Measurements from ENCODE around the gene SLC38A2. TPM values are rescaled to one million over a fixed set of nuclear protein-coding genes. Genes with fewer than 3 reads are reported as not detected.

SLC38A2 gene
- total RNA-seq, 1 donor from 2014 or later = 348 TPM

DNA sequence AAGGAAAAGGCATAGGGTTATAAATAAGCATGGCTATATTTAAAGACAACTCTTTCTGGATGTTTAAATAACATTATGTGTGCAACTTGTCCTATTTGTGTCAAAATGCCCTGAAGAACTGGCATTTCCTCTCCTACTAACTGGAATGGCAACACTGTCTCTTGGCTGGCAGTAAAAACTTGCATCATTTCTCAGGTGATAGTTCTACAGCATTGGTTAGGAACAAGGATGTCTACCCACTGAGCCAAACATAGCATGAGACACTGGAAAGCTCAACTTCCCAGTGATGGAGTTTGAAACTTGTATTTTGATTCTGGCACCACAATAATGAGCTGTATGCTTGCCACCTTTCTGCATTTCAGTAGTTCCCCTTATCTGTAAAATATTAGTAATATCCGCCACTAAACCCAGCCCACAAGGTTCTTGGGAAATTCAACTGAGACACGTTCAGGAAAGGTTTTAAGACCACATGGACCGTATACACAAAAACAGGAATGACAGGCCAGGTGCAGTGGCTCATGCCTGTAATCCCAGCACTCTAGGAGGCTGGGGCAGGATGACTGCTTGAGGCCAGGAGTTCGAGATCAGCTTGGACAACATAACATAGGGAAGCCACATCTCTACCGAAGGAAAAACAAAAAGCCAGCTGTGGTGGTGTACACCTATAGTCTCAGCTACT, 5.1 kb downstream of the SLC38A2 start:
- TF ChIP-seq, protein P1, sequence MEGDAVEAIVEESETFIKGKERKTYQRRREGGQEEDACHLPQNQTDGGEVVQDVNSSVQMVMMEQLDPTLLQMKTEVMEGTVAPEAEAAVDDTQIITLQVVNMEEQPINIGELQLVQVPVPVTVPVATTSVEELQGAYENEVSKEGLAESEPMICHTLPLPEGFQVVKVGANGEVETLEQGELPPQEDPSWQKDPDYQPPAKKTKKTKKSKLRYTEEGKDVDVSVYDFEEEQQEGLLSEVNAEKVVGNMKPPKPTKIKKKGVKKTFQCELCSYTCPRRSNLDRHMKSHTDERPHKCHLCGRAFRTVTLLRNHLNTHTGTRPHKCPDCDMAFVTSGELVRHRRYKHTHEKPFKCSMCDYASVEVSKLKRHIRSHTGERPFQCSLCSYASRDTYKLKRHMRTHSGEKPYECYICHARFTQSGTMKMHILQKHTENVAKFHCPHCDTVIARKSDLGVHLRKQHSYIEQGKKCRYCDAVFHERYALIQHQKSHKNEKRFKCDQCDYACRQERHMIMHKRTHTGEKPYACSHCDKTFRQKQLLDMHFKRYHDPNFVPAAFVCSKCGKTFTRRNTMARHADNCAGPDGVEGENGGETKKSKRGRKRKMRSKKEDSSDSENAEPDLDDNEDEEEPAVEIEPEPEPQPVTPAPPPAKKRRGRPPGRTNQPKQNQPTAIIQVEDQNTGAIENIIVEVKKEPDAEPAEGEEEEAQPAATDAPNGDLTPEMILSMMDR (IDR thresholded peaks at IDR 0.05) = no peak
- TF ChIP-seq EZH2phosphoT487 (IDR thresholded peaks at IDR 0.05) (no peak), EZH2 (IDR thresholded peaks at IDR 0.05) (no peak)
- H3K27me3 ChIP-seq = no peaks in the 10 kb centered on the region
- Mint-ChIP-seq H3K36me3 (peaks cover 45% of the 10 kb centered on the region), H3K4me1 (peaks cover 30% of the 10 kb centered on the region), H3K27ac (no peak overlapping the region), H3K9me3 (no peaks in the 10 kb centered on the region), H3K4me3 (no peak overlapping the region), H3K27me3 (ENCODE audit: insufficient read depth, low read depth) (peaks cover 4% of the 10 kb centered on the region)
- peaks cover 72% of the 10 kb centered on the region for H3K36me3 ChIP-seq
- no peak overlapping the region for H2AFZ ChIP-seq (replicated peaks)
- H3K9me3 ChIP-seq (ENCODE audit: low read depth) = no peaks in the 10 kb centered on the region
- peaks cover 85% of the 10 kb centered on the region for H3F3A ChIP-seq (ENCODE audit: low read depth)
- H3K4me3 ChIP-seq = no peak overlapping the region
- peaks cover 78% of the 10 kb centered on the region for H3K79me2 ChIP-seq (ENCODE audit: low read depth)
- H4K20me1 ChIP-seq (ENCODE audit: low read depth) = peaks cover 86% of the 10 kb centered on the region
- DNase-seq (ENCODE audit: low spot score) = no peak
- H3K27ac ChIP-seq = no peak overlapping the region
- H3K9ac ChIP-seq = no peak overlapping the region
- peak overlapping the region; percentile 96 for H3K4me2 ChIP-seq
- peaks cover 29% of the 10 kb centered on the region for H3K4me1 ChIP-seq

DNA sequence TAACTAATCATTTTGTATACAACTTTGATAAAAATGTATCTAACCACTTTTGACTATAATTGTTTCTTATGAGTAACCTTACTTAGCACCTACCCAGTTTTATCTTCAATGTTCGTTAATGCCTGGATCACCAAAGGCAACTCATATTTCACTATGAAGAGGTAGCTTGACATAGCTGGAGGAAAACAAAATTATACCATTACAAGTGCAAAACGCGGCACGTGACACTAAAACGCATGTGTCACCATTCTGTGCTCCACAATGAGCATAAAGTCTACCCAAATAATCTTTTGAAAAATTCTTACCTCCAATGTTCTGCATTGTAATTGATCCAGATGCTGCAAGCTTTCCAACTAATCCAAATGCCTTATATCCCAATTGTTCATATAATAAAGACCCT, 5.8 kb downstream of the SLC38A2 start:
- H3K4me2 ChIP-seq = no peak overlapping the region
- H3K4me3 ChIP-seq = no peak overlapping the region
- peaks cover 80% of the 10 kb centered on the region for H3K36me3 ChIP-seq
- no peak for DNase-seq (ENCODE audit: low spot score)
- H3K27ac ChIP-seq = no peak overlapping the region
- H3K27ac Mint-ChIP-seq = no peak overlapping the region
- H3K27me3 Mint-ChIP-seq (ENCODE audit: insufficient read depth, low read depth) = peaks cover 3% of the 10 kb centered on the region
- H3K4me1 Mint-ChIP-seq = peaks cover 30% of the 10 kb centered on the region
- H3K36me3 Mint-ChIP-seq = peaks cover 51% of the 10 kb centered on the region
- H3K79me2 ChIP-seq (ENCODE audit: low read depth) = peaks cover 71% of the 10 kb centered on the region
- peaks cover 93% of the 10 kb centered on the region for H4K20me1 ChIP-seq (ENCODE audit: low read depth)
- no peaks in the 10 kb centered on the region for H3K9me3 ChIP-seq (ENCODE audit: low read depth)
- TF ChIP-seq, protein P1 (IDR thresholded peaks at IDR 0.05) = no peak
- TF ChIP-seq EZH2 (IDR thresholded peaks at IDR 0.05) (no peak), EZH2phosphoT487 (IDR thresholded peaks at IDR 0.05) (no peak)
- no peak overlapping the region for H3K9ac ChIP-seq
- H3K9me3 Mint-ChIP-seq = no peaks in the 10 kb centered on the region
- peaks cover 29% of the 10 kb centered on the region for H3K4me1 ChIP-seq
- H3K27me3 ChIP-seq = no peaks in the 10 kb centered on the region
- H2AFZ ChIP-seq (replicated peaks) = no peak overlapping the region
- peaks cover 92% of the 10 kb centered on the region for H3F3A ChIP-seq (ENCODE audit: low read depth)
- H3K4me3 Mint-ChIP-seq = no peak overlapping the region

- Mint-ChIP-seq H3K9me3 (no peaks in the 10 kb centered on the region), H3K4me3 (no peak overlapping the region), H3K36me3 (peaks cover 57% of the 10 kb centered on the region), H3K27ac (no peak overlapping the region), H3K27me3 (ENCODE audit: insufficient read depth, low read depth) (peaks cover 2% of the 10 kb centered on the region), H3K4me1 (peaks cover 30% of the 10 kb centered on the region)
- Histone ChIP-seq H2AFZ (replicated peaks) (no peak overlapping the region), H3K4me1 (peaks cover 29% of the 10 kb centered on the region), H3K36me3 (peaks cover 86% of the 10 kb centered on the region), H3K79me2 (ENCODE audit: low read depth) (peaks cover 63% of the 10 kb centered on the region), H3K4me3 (no peak overlapping the region), H3K27me3 (no peaks in the 10 kb centered on the region), H3K4me2 (no peak overlapping the region), H3K9me3 (ENCODE audit: low read depth) (no peaks in the 10 kb centered on the region), H3F3A (ENCODE audit: low read depth) (peaks cover 98% of the 10 kb centered on the region), H3K27ac (peak overlapping the region; percentile 16), H4K20me1 (ENCODE audit: low read depth) (peaks cover 94% of the 10 kb centered on the region), H3K9ac (no peak overlapping the region)
- TF ChIP-seq EZH2 (IDR thresholded peaks at IDR 0.05) = no peak
- TF ChIP-seq, protein P1 (IDR thresholded peaks at IDR 0.05) = no peak
- TF ChIP-seq EZH2phosphoT487 (IDR thresholded peaks at IDR 0.05) = no peak
- DNase-seq (ENCODE audit: low spot score) = no peak
Observed at GRCh38 chr12:46365951-46366379, 6.6 kb downstream of the SLC38A2 start.

All from neural progenitor cell (in vitro differentiated cells).